KMS-11 (cell line): Measurements from ENCODE around the gene TMEM54.

Source experiments
- H2AFZ ChIP-seq: fragments of 200-600 bp; sonication (generic); 2 replicates; pipeline ENCODE4 v1.6.1; 2016; ENCODE audit warnings: antibody characterized with exemption, mixed run types, low read depth
- H3K27ac ChIP-seq: fragments of 200-600 bp; sonication (generic); 2 replicates; pipeline ENCODE4 v1.6.1; 2016; ENCODE audit warnings: mild to moderate bottlenecking, mixed run types
- H3K27me3 ChIP-seq: fragments of 200-600 bp; sonication (generic); 2 replicates; pipeline ENCODE4 v1.6.1; 2017; ENCODE audit warnings: mild to moderate bottlenecking, low read depth, mixed run types, moderate library complexity; ENCODE audit not compliant: insufficient read depth
- H3K36me3 ChIP-seq: fragments of 200-600 bp; sonication (generic); 2 replicates; pipeline ENCODE4 v1.6.1; 2017; ENCODE audit warnings: mild to moderate bottlenecking, mixed run types; ENCODE audit not compliant: insufficient read depth
- H3K4me1 ChIP-seq: fragments of 200-600 bp; sonication (generic); 2 replicates; pipeline ENCODE4 v1.6.1; 2016; ENCODE audit warnings: mild to moderate bottlenecking, low read depth, mixed run types; ENCODE audit not compliant: poor library complexity, severe bottlenecking
- H3K4me2 ChIP-seq: fragments of 200-600 bp; sonication (generic); 2 replicates; pipeline ENCODE4 v1.7.0; 2016; ENCODE audit warnings: mild to moderate bottlenecking, mixed run types
- H3K4me3 ChIP-seq: fragments of 200-600 bp; sonication (generic); IDR thresholded peaks from 2 replicates; pipeline ENCODE4 v1.6.1; 2017; ENCODE audit warnings: low read depth, low read length, mixed read lengths; ENCODE audit not compliant: insufficient read depth
- H3K79me2 ChIP-seq: fragments of 200-600 bp; sonication (generic); 2 replicates; pipeline ENCODE4 v1.6.1; 2016; ENCODE audit warnings: low read depth, mixed run types; ENCODE audit not compliant: insufficient read depth
- H3K9ac ChIP-seq: fragments of 200-600 bp; sonication (generic); 2 replicates; pipeline ENCODE4 v1.6.1; 2016; ENCODE audit warnings: mild to moderate bottlenecking, mixed run types
- H4K20me1 ChIP-seq: fragments of 200-600 bp; sonication (generic); 2 replicates; pipeline ENCODE4 v1.6.1; 2016; ENCODE audit warnings: mild to moderate bottlenecking, mixed run types; ENCODE audit not compliant: insufficient read depth
- TF ChIP-seq, protein P1 (sequence below): fragments of 200-600 bp; sonication (generic); conservative IDR thresholded peaks from 2 replicates; pipeline ENCODE4 v1.6.1; 2017; ENCODE audit warnings: low read depth, mild to moderate bottlenecking, antibody characterized with exemption, low read length, moderate library complexity, mixed read lengths

Gene TMEM54

DNA sequence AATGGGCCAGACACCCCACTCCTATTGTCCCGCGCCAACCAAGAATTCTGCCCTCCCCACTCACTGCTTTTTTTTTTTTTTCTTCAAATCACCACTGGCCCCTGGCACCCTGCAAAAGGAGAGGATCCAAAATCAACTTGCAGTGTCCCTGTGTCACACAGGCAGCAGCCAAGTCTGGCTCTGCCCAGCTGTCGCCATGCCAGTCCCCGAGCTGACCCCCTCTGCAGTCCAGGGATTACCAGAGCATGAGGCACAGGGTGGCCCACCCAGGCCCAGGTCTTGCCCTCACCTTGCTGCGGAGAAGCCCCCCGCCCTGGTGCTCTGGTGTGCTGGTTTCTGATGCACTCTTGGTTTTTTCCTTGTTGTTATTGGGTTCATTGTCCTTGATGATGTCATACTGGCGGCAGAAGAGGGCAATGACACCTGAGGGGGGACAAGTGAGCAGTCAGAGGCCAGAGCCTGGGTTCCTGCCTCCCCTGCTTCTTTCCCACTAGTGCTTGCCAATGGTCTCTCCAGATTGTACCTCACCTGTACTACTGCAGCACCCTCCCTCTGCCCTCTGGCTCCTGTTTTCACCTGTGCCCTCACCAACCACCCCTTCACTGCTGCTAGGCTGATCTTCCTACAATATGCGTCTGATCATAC, 36.7 kb downstream of the TMEM54 start:
- Histone ChIP-seq H3K4me3 (no peak overlapping the region), H2AFZ (no peak overlapping the region), H3K27me3 (no peaks in the 10 kb centered on the region), H3K4me1 (no peaks in the 10 kb centered on the region), H3K4me2 (no peak overlapping the region), H3K27ac (no peak overlapping the region), H3K36me3 (no peaks in the 10 kb centered on the region), H4K20me1 (no peaks in the 10 kb centered on the region), H3K9ac (no peak overlapping the region), H3K79me2 (no peaks in the 10 kb centered on the region)
- TF ChIP-seq, protein P1, sequence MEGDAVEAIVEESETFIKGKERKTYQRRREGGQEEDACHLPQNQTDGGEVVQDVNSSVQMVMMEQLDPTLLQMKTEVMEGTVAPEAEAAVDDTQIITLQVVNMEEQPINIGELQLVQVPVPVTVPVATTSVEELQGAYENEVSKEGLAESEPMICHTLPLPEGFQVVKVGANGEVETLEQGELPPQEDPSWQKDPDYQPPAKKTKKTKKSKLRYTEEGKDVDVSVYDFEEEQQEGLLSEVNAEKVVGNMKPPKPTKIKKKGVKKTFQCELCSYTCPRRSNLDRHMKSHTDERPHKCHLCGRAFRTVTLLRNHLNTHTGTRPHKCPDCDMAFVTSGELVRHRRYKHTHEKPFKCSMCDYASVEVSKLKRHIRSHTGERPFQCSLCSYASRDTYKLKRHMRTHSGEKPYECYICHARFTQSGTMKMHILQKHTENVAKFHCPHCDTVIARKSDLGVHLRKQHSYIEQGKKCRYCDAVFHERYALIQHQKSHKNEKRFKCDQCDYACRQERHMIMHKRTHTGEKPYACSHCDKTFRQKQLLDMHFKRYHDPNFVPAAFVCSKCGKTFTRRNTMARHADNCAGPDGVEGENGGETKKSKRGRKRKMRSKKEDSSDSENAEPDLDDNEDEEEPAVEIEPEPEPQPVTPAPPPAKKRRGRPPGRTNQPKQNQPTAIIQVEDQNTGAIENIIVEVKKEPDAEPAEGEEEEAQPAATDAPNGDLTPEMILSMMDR: no peak

DNA sequence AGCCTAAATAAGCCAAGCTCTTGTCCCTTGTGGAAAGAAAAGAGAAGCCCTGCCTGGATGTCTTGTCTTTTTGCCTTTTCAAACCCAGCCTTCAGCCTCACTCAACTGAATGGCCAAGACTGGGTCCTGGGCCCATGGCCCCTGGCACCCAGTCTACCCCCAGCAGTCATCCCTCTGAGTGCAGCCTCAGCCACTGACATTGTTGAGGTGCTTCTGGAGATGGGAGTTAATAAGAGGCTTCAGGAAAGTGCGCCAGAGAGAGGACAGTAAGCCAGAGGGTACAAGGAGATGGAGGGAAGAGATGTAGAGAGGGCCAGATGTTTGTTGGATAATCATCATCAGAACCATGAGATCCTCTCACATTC, 37.3 kb downstream of the TMEM54 start:
- Histone ChIP-seq H4K20me1 (no peaks in the 10 kb centered on the region), H3K36me3 (no peaks in the 10 kb centered on the region), H3K9ac (no peak overlapping the region), H3K27ac (no peak overlapping the region), H3K27me3 (no peaks in the 10 kb centered on the region), H2AFZ (no peak overlapping the region), H3K79me2 (no peaks in the 10 kb centered on the region), H3K4me3 (no peak overlapping the region), H3K4me1 (no peaks in the 10 kb centered on the region), H3K4me2 (no peak overlapping the region)
- TF ChIP-seq, protein P1: no peak

- Histone ChIP-seq H4K20me1 (no peaks in the 10 kb centered on the region), H3K4me3 (no peak overlapping the region), H3K36me3 (no peaks in the 10 kb centered on the region), H2AFZ (no peak overlapping the region), H3K9ac (no peak overlapping the region), H3K27ac (no peak overlapping the region), H3K4me1 (no peaks in the 10 kb centered on the region), H3K27me3 (no peaks in the 10 kb centered on the region), H3K79me2 (no peaks in the 10 kb centered on the region), H3K4me2 (no peak overlapping the region)
- TF ChIP-seq, protein P1: no peak
Observed at GRCh38 chr1:32863218-32863880, 37.8 kb downstream of the TMEM54 start.

DNA sequence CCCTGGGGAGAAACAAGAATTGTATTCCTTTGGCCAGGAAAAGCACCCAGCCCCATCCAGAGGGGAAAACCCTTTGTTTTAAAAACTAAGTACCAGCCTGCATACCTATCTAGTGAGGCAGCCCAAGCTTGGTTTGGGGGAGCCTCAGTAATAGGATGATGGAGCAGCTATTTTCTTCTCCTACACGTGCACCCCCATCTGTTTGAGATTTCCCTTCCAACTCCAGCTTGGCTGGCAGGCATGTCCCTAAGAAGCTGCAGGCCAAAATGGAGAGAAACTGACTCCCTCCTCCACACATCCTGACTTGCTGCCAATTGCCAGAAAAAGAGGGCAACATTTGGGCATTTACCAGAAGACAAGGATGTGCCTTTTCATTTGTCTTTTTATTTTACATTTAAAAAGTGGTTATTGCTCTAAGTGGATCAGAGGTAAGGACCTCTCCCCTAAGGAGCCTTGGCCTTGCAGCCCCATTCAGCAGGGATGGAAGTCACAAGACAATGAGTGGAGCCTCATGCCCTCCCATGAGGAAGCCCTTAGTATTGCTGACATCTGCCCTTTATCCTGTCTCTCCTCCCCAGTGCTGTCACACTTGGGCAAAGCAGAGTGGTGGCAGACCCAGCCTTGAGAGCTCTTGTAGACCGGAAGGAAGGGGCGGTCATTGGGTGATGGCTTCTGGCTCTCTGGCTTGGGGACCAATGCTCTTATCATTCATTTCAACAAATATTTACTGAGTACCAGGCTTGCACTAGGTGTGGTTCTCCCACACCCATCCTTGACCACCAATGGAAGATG, 39.1 kb downstream of the TMEM54 start:
- no peaks in the 10 kb centered on the region for H3K36me3 ChIP-seq

More for the DNA sequence above, 39.1 kb downstream of the TMEM54 start:
- Histone ChIP-seq H3K27me3 (no peaks in the 10 kb centered on the region), H3K4me1 (no peaks in the 10 kb centered on the region), H3K27ac (no peak overlapping the region), H3K4me2 (no peak overlapping the region), H4K20me1 (no peaks in the 10 kb centered on the region), H2AFZ (no peak overlapping the region), H3K79me2 (no peaks in the 10 kb centered on the region), H3K4me3 (no peak overlapping the region), H3K9ac (no peak overlapping the region)
- TF ChIP-seq, protein P1: no peak
